WTC11 (cell line): Measurements from ENCODE around the gene PTGDR.

Experiments
- CREB1 ChIP-seq: sonication (generic); formaldehyde crosslinking; IDR thresholded peaks from 2 replicates; pipeline ENCODE4 v1.8.0; 2023; ENCODE audit warnings: mild to moderate bottlenecking, missing genetic modification reagents
- EMX1 ChIP-seq: fragments of 250-450 bp; sonication (Bioruptor Pico); IDR thresholded peaks from 2 replicates; pipeline ENCODE4 v1.8.0; 2021; ENCODE audit warnings: mild to moderate bottlenecking
- ESRRA ChIP-seq: sonication (generic); formaldehyde crosslinking; IDR thresholded peaks from 2 replicates; pipeline ENCODE4 v1.8.1; 2022; ENCODE audit warnings: mild to moderate bottlenecking, missing genetic modification reagents, borderline replicate concordance
- FOXK1 ChIP-seq: sonication (generic); formaldehyde crosslinking; IDR thresholded peaks from 2 replicates; pipeline ENCODE4 v1.8.0; 2022; ENCODE audit warnings: mild to moderate bottlenecking, moderate library complexity, missing genetic modification reagents
- JUN ChIP-seq: sonication (generic); formaldehyde crosslinking; IDR thresholded peaks from 2 replicates; pipeline ENCODE4 v1.8.0; 2023; ENCODE audit warnings: mild to moderate bottlenecking, missing genetic modification reagents
- MYBL2 ChIP-seq: sonication (generic); formaldehyde crosslinking; IDR thresholded peaks from 2 replicates; pipeline ENCODE4 v1.8.1; 2023; ENCODE audit warnings: mild to moderate bottlenecking, moderate library complexity, missing genetic modification reagents
- NFE2L1 ChIP-seq: sonication (generic); formaldehyde crosslinking; IDR thresholded peaks from 2 replicates; pipeline ENCODE4 v1.8.1; 2023; ENCODE audit warnings: missing genetic modification reagents
- RORB ChIP-seq: fragments of 250-450 bp; sonication (Bioruptor Pico); IDR thresholded peaks from 2 replicates; pipeline ENCODE4 v1.9.0; 2021; ENCODE audit warnings: mild to moderate bottlenecking
- SP1 ChIP-seq: sonication (generic); formaldehyde crosslinking; conservative IDR thresholded peaks from 2 replicates; pipeline ENCODE4 v1.8.1; 2022; ENCODE audit warnings: missing genetic modification reagents
- TF ChIP-seq, protein P1 (sequence below): fragments of 200-600 bp; IDR thresholded peaks from 2 replicates; pipeline ENCODE4 v1.8.0; 2022; ENCODE audit warnings: antibody characterized with exemption

DNA sequence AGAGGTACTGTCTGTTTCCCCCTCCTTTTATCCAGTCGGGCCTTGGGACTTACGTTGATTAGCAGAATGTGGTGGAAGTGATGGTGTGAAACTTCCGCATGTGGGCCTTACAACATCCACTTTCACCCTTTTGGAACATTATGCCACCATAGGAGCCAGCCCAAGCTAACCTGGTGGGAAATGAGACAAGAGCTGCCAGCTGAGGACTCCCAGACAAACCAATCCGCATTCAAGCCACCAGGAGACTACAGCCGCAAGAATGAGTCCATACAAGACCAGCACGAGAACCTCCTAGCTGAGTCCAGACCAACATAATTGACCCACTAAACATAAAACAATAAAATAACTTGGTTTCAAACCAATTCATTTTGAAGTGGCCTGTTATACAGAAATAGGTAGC, 37.5 kb downstream of the PTGDR start:
- TF ChIP-seq CREB1 (CRISPR knock-in tag) (no peak), JUN (CRISPR knock-in tag) (no peak), MYBL2 (CRISPR knock-in tag) (no peak), SP1 (CRISPR knock-in tag) (no peak), EMX1 (no peak), ESRRA (CRISPR knock-in tag) (no peak), FOXK1 (CRISPR knock-in tag) (no peak), NFE2L1 (CRISPR knock-in tag) (no peak), RORB (CRISPR knock-in tag) (no peak)
- TF ChIP-seq, protein P1, sequence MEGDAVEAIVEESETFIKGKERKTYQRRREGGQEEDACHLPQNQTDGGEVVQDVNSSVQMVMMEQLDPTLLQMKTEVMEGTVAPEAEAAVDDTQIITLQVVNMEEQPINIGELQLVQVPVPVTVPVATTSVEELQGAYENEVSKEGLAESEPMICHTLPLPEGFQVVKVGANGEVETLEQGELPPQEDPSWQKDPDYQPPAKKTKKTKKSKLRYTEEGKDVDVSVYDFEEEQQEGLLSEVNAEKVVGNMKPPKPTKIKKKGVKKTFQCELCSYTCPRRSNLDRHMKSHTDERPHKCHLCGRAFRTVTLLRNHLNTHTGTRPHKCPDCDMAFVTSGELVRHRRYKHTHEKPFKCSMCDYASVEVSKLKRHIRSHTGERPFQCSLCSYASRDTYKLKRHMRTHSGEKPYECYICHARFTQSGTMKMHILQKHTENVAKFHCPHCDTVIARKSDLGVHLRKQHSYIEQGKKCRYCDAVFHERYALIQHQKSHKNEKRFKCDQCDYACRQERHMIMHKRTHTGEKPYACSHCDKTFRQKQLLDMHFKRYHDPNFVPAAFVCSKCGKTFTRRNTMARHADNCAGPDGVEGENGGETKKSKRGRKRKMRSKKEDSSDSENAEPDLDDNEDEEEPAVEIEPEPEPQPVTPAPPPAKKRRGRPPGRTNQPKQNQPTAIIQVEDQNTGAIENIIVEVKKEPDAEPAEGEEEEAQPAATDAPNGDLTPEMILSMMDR: no peak
